Endothelial cell of umbilical vein (primary cell): ENCODE results near the gene PIGM. TPM values are rescaled to one million over a fixed set of nuclear protein-coding genes. Genes with fewer than 3 reads are reported as not detected.
A peak's percentile ranks its signal among the peaks of the same experiment; 100 is the strongest.

Experiments used
- BruUV-seq: library from RNA; stranded (reverse); fragments of 400-500 nt; replicated peaks from 2 replicates; lab custom pipeline; 2021; lab: Mats Ljungman, UMichigan
- CTCF ChIA-PET: fragments of 300-600, 350-600 bp; sonication (Branson Sonifier 250); formaldehyde crosslinking; loops from one replicate; lab custom pipeline; 2021; ENCODE audit warnings: antibody characterized with exemption, inconsistent platforms; lab: Charles Lee
- POLR2A ChIA-PET: fragments of 300-600, 350-600 bp; sonication (Branson Sonifier 250); formaldehyde crosslinking; loops from one replicate; lab custom pipeline; 2021; ENCODE audit warnings: antibody characterized with exemption, inconsistent platforms; lab: Charles Lee
- DNase-seq: peaks from one replicate; pipeline ENCODE4 v3.0.0-alpha.2; 2011; ENCODE audit warnings: low read depth, low spot score
- FAIRE-seq: peaks from 2 replicates; lab custom pipeline; 2011; peaks lifted over from hg19 to GRCh38; lab: Jason Lieb, UNC
- H2AFZ ChIP-seq: 2 replicates; pipeline ENCODE4 v1.6.0; 2012; ENCODE audit warnings: low read depth, low read length, control low read depth, inconsistent platforms
- H3K27ac ChIP-seq: 2 replicates; pipeline ENCODE4 v1.5.1; 2011; ENCODE audit warnings: low read depth, mild to moderate bottlenecking, control low read depth, low read length, moderate library complexity; ENCODE audit not compliant: insufficient read depth
- H3K27me3 ChIP-seq, 2 experiments: 2 replicates each; pipeline versions ENCODE4 v1.6.0 to v1.6.1; 2011; ENCODE audit warnings: low read length in 2 of 2, mixed read lengths in 1 of 2; ENCODE audit not compliant: control insufficient read depth in 2 of 2, insufficient read depth in 2 of 2
- H3K36me3 ChIP-seq, 2 experiments: 2 replicates in 1 of 2; 3 replicates in 1 of 2; pipeline ENCODE4 v1.5.1; 2011; ENCODE audit warnings: low read length in 2 of 2, mild to moderate bottlenecking in 1 of 2, moderate library complexity in 1 of 2; ENCODE audit not compliant: control insufficient read depth in 2 of 2, insufficient read depth in 2 of 2; ENCODE audit errors: extremely low read depth in 1 of 2
- H3K4me1 ChIP-seq: 3 replicates; pipeline ENCODE4 v1.5.1; 2011; ENCODE audit warnings: mild to moderate bottlenecking, low read length; ENCODE audit not compliant: control insufficient read depth, insufficient read depth; ENCODE audit errors: extremely low read depth
- H3K4me2 ChIP-seq: 2 replicates; pipeline ENCODE4 v1.6.1; 2011; ENCODE audit warnings: low read length, control low read depth, mixed read lengths; ENCODE audit not compliant: insufficient read depth
- H3K4me3 ChIP-seq, 3 experiments: fragments of 200-600 bp in 1 of 3; sonication (generic), shearing (Covaris generic) in 1 of 3; replicated peaks in 1 of 3; 2 replicates each; pipeline ENCODE4 v1.5.1; 2011 to 2016; ENCODE audit warnings: control low read depth in 3 of 3, low read length in 3 of 3, mild to moderate bottlenecking in 2 of 3, inconsistent platforms in 1 of 3, low read depth in 1 of 3, moderate library complexity in 1 of 3; ENCODE audit not compliant: insufficient read depth in 1 of 3
- H3K79me2 ChIP-seq: 2 replicates; pipeline ENCODE4 v1.6.0; 2012; ENCODE audit warnings: low read length, inconsistent platforms; ENCODE audit not compliant: control insufficient read depth, insufficient read depth
- H3K9ac ChIP-seq: replicated peaks from 2 replicates; pipeline ENCODE3; 2011; ENCODE audit warnings: low read length, control low read depth; ENCODE audit not compliant: insufficient read depth; ENCODE audit errors: extremely low read depth
- H3K9me1 ChIP-seq: replicated peaks from 3 replicates; pipeline ENCODE4 v1.6.0; 2011; ENCODE audit warnings: mild to moderate bottlenecking, low read length; ENCODE audit not compliant: control insufficient read depth, insufficient read depth; ENCODE audit errors: extremely low read depth
- H3K9me3 ChIP-seq: replicated peaks from 2 replicates; pipeline ENCODE4 v1.5.1; 2012; ENCODE audit warnings: low read length, inconsistent platforms; ENCODE audit not compliant: control insufficient read depth, insufficient read depth
- H4K20me1 ChIP-seq: replicated peaks from 2 replicates; pipeline ENCODE3; 2011; ENCODE audit warnings: mild to moderate bottlenecking, low read length; ENCODE audit not compliant: control insufficient read depth, insufficient read depth; ENCODE audit errors: extremely low read depth
- CTCF ChIP-seq, 2 donors: IDR thresholded peaks; 1 replicate in 1 of 2; 2 replicates in 1 of 2; pipeline ENCODE4 v1.5.1; 2011; ENCODE audit warnings: low read length in 2 of 2, mild to moderate bottlenecking in 2 of 2, moderate library complexity in 2 of 2, control low read depth in 1 of 2, inconsistent platforms in 1 of 2, low read depth in 1 of 2; ENCODE audit not compliant: insufficient read depth in 1 of 2; ENCODE audit errors: extremely low read depth in 1 of 2
- EZH2 ChIP-seq: IDR thresholded peaks from 2 replicates; pipeline ENCODE4 v1.6.1; 2012; ENCODE audit warnings: borderline replicate concordance, low read depth, mild to moderate bottlenecking, moderate library complexity, low read length, inconsistent platforms; ENCODE audit not compliant: severe bottlenecking
- FOS ChIP-seq: IDR thresholded peaks from 2 replicates; pipeline ENCODE4 v1.6.1; 2011; ENCODE audit warnings: mild to moderate bottlenecking, low read length, moderate library complexity, borderline replicate concordance; ENCODE audit not compliant: insufficient read depth
- GATA2 ChIP-seq: IDR thresholded peaks from 2 replicates; pipeline ENCODE4 v1.7.0; 2011; ENCODE audit warnings: low read depth, mild to moderate bottlenecking, moderate library complexity, mixed read lengths, low read length; ENCODE audit not compliant: insufficient read length, insufficient read depth
- JUN ChIP-seq: IDR thresholded peaks from 2 replicates; pipeline ENCODE4 v1.6.1; 2011; ENCODE audit warnings: borderline replicate concordance, low read depth; ENCODE audit not compliant: insufficient read length, insufficient read depth
- MAX ChIP-seq: IDR thresholded peaks from 2 replicates; pipeline ENCODE4 v1.6.1; 2011; ENCODE audit not compliant: insufficient read depth, insufficient read length
- MYC ChIP-seq: IDR thresholded peaks from one replicate; pipeline ENCODE4 v1.6.1; 2011; ENCODE audit warnings: mild to moderate bottlenecking, low read depth, low read length
- POLR2A ChIP-seq: IDR thresholded peaks from 2 replicates; pipeline ENCODE4 v1.6.1; 2012; ENCODE audit warnings: low read depth, mild to moderate bottlenecking, control low read depth, low read length
- POLR2AphosphoS5 ChIP-seq: IDR thresholded peaks from 2 replicates; pipeline ENCODE4 v1.6.1; 2012; ENCODE audit warnings: low read depth, mild to moderate bottlenecking, control low read depth, low read length, moderate library complexity; ENCODE audit not compliant: insufficient read depth
- dilution Hi-C: fragments of 300-500 bp; cut with MboI; formaldehyde crosslinking; loops from one replicate; pipeline ENCODE4 v1.15.0; 2019; ENCODE audit warnings: low sequenced_read_pairs; ENCODE audit not compliant: extremely low pct_ligation_motif_present
- intact Hi-C: fragments of 100-400 bp; cut with micrococcal nuclease; formaldehyde crosslinking; loops from one replicate; pipeline ENCODE4 v1.10.0; 2022
- polyA plus RNA-seq, 4 experiments: library from polyadenylated mRNA; depleted of rRNA in 3 of 4; stranded (reverse) in 3 of 4; unstranded in 1 of 4; fragments of >200 nt; gene quantifications; 2 replicates each; pipeline versions ENCODE4 v1.2.1 to v1.2.3, GENCODE V29; 2011 to 2012; ENCODE audit warnings: missing spikeins in 1 of 4
- total RNA-seq: library from RNA; stranded (reverse); gene quantifications from 2 replicates; pipeline ENCODE4 v1.2.3, GENCODE V29; 2021

The PIGM gene
- total and polyA plus RNA-seq, 2 donors (not counting 3 experiments of a cell fraction or from before 2014, with no cell fraction given): 3.4 to 5.4 TPM

DNA sequence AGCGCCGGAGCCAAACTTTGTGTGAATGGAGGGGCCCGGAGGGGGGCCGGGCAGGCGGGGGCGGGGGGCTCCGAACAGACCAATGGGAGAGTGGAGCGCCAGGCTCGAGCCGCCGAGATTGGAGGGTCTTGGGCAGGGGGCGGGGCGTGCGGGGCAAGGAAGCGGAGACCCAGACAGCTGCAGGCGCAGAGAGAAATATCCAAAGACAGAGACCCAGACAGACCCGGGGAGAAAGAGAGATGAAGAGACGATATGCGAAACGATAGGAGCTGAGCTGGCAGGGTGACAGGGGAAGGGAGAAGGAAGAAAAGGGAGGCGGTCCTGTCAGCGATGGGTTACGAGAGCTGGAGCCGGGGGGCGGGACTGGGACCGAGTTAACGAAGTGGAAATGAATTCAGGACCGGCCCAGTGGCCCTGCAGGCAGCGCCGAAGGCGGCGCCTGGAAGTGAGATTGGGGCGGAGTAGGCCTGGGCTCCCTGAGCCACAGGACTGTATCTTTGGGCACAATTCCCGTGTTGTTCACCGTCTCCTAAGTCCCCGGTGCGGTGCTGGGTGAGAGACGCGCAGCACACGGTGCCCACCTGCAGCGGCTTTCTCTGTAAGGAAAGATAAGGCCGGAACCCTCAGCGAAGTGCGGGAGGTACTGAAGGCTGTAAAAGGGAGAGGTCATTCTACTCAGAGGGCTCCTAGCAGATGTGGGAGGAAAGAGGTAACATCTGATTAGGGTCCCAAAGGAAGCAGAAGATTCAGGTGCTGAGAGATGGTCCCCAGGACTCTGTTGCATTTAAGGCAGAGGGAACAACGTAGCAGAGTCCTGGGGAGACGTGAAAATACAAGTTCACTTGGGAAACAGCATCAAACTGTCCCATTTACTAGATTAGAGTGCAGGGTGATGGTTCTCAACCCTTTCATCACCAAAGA is 38.7 kb upstream of the PIGM start:
- peak overlapping the region; percentile 31 to 69 (median 45) for H3K4me3 ChIP-seq
- H3K9me3 ChIP-seq: no peaks in the 10 kb centered on the region
- no peaks in the 10 kb centered on the region for H3K36me3 ChIP-seq
- H3K79me2 ChIP-seq: no peaks in the 10 kb centered on the region
- no peaks in the 10 kb centered on the region for H4K20me1 ChIP-seq
- H3K27me3 ChIP-seq: peaks cover 25 to 28% of the 10 kb centered on the region in 2 experiments
- H2AFZ ChIP-seq: peak overlapping the region; percentile 99
- BruUV-seq: no TSS peak
- intact Hi-C loops: no loop called here
- FAIRE-seq: peak; percentile 85
- peak; percentile 74 for DNase-seq
- TF ChIP-seq POLR2AphosphoS5 (no peak), POLR2A (no peak), FOS (no peak), MAX (no peak), CTCF (IDR thresholded peaks at IDR 0.05; ENCODE audit: extremely low read depth in 1 of 2, insufficient read depth in 1 of 2, low read depth in 1 of 2, low read length in 2 of 2) (no peak), MYC (no peak), EZH2 (no peak), GATA2 (no peak), JUN (no peak)
- peak overlapping the region; percentile 78 for H3K4me2 ChIP-seq
- ChIA-PET POLR2A (no interaction called here), CTCF (interaction anchor here (0.8 to 5.8 kb wide), 6 partner anchors 8 to 63 kb away, joined by 3 to 37 read pairs (median 6); partner anchors contain the start of gene IGSF8)
- no peaks in the 10 kb centered on the region for H3K9me1 ChIP-seq
- no peak overlapping the region for H3K27ac ChIP-seq
- H3K9ac ChIP-seq: no peak overlapping the region
- peaks cover 7% of the 10 kb centered on the region for H3K4me1 ChIP-seq
- dilution Hi-C loops: no loop called here
